Spleen (tissue), 7 donors: ENCODE results near the gene PGM5.

Experiments used
- POLR2A ChIP-seq, 3 donors: fragments of 450-650 bp; IDR thresholded peaks; one replicate each; pipeline ENCODE4 v1.5.1; 2017; ENCODE audit warnings: antibody characterized with exemption in 3 of 3, mild to moderate bottlenecking in 1 of 3
- TF ChIP-seq, protein P1 (sequence below), 11 experiments: fragments of 200-600 bp in 7 of 11; fragments of 450-650 bp in 4 of 11; sonication (generic) in 4 of 11; IDR thresholded peaks in 8 of 11; conservative IDR thresholded peaks in 3 of 11; 1 replicate in 7 of 11; 2 replicates in 4 of 11; pipeline versions ENCODE4 v1.4.0 to v1.8.0; 2016 to 2021; ENCODE audit warnings: antibody characterized with exemption in 11 of 11, inconsistent platforms in 4 of 11, mild to moderate bottlenecking in 1 of 11
- donor health status: DM: no; HTN: no; CAD: no; lungs with moderate emphysema.
- donor health status: DM: no; HTN: no; CAD: no.
- donor health status: DM: no; HTN: no; CAD: no.

DNA sequence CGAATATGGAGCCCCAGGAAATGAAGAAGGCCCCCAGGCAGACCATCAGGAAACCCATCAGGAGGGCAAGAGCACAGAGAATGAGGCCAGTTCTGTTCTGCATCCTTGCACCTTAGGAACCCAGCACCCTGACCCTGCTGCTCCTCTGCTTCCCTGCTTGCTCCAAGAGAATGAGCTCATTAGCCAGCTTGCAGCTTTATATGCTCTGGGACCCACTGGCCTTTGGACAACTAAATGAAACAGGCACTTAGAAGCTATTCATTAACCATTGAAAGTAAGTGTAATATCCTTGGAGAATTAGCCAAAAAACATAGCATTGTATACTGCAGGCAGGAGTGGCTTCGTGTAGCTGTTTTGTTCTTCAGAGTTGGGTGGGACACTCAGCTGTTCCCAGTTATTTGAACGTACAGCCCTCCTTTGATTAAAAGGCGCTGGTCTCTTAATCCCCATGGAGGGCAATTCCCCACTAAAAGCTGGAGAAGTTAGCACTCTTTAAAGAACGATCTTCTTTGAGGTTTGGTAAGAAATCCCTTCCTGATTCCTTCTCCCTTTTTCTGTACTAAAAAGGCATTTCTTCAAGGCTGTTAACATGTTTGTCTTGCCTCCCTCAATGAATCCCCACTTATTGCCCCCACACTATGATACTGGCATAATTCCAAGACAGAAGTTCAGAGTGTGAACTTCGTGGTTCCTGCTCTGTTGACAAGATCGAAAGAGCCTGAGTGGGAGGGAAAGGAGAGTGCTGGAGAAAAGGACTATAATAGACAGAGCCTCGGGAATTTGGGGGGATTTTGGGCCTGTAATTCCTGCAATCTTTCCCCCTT, 184.5 kb downstream of the PGM5 start, which contains the start of gene TMEM252:
- no peak for TF ChIP-seq POLR2A (IDR thresholded peaks at IDR 0.05)
- TF ChIP-seq, protein P1, sequence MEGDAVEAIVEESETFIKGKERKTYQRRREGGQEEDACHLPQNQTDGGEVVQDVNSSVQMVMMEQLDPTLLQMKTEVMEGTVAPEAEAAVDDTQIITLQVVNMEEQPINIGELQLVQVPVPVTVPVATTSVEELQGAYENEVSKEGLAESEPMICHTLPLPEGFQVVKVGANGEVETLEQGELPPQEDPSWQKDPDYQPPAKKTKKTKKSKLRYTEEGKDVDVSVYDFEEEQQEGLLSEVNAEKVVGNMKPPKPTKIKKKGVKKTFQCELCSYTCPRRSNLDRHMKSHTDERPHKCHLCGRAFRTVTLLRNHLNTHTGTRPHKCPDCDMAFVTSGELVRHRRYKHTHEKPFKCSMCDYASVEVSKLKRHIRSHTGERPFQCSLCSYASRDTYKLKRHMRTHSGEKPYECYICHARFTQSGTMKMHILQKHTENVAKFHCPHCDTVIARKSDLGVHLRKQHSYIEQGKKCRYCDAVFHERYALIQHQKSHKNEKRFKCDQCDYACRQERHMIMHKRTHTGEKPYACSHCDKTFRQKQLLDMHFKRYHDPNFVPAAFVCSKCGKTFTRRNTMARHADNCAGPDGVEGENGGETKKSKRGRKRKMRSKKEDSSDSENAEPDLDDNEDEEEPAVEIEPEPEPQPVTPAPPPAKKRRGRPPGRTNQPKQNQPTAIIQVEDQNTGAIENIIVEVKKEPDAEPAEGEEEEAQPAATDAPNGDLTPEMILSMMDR (IDR thresholded peaks at IDR 0.05 in 8 of 11, conservative IDR thresholded peaks at IDR 0.05 in 3 of 11) = no peak
